ENCODE data around the gene MAPKAPK2. TPM values are rescaled to one million over a fixed set of nuclear protein-coding genes. Genes with fewer than 3 reads are reported as not detected.

Gene MAPKAPK2
- polyA plus RNA-seq, 1 of the 3 experiments (the other 2 are of a cell fraction): 46.8 TPM

- Histone ChIP-seq H4K20me1 (ENCODE audit: insufficient read depth) (no peaks in the 10 kb centered on the region), H3K27me3 (ENCODE audit: insufficient read depth) (no peaks in the 10 kb centered on the region), H3K36me3 (replicated peaks in 1 of 2; ENCODE audit: control insufficient read depth in 1 of 2, insufficient read depth in 2 of 2, low read length in 1 of 2) (no peaks in the 10 kb centered on the region), H3K27ac (ENCODE audit: low read depth in 2 of 2, low read length in 1 of 2) (no peak overlapping the region), H3K9ac (no peak overlapping the region), H3K4me1 (ENCODE audit: control insufficient read depth in 1 of 2, insufficient read depth in 2 of 2, low read depth in 1 of 2, low read length in 1 of 2) (no peaks in the 10 kb centered on the region), H3K9me3 (no peaks in the 10 kb centered on the region), H3F3A (replicated peaks; ENCODE audit: insufficient read depth) (no peaks in the 10 kb centered on the region), H3K4me2 (no peak overlapping the region), H3K4me3 (ENCODE audit: low read depth in 2 of 2, low read length in 1 of 2) (no peak overlapping the region), H3K9me2 (no peaks in the 10 kb centered on the region), H3K79me2 (ENCODE audit: insufficient read depth) (no peaks in the 10 kb centered on the region), H2AFZ (ENCODE audit: low read depth) (no peak overlapping the region)
- ChIA-PET POLR2A (no interaction called here), CTCF (no interaction called here)
- DNase-seq: no peak
- 31% methylated on average over 1 of the region's 1 CpG for WGBS (ENCODE audit: low lambda C conversion rate)
- no peak for TF ChIP-seq SIN3A (IDR thresholded peaks at IDR 0.05; ENCODE audit: borderline replicate concordance, low read depth, low read length)
- TF ChIP-seq EZH2phosphoT487 (IDR thresholded peaks at IDR 0.05; ENCODE audit: borderline replicate concordance, low read depth): no peak
- TF ChIP-seq RAD21 (IDR thresholded peaks at IDR 0.05; ENCODE audit: low read length): no peak
- TF ChIP-seq MXI1 (IDR thresholded peaks at IDR 0.05; ENCODE audit: low read depth, low read length): no peak
- TF ChIP-seq SMC3 (IDR thresholded peaks at IDR 0.05; ENCODE audit: low read depth, low read length): no peak
- TF ChIP-seq CHD2 (IDR thresholded peaks at IDR 0.05; ENCODE audit: low read length, partially characterized antibody): no peak
- TF ChIP-seq FOXJ3 (CRISPR knock-in tag; IDR thresholded peaks at IDR 0.05): no peak
- no peak for TF ChIP-seq USF2 (IDR thresholded peaks at IDR 0.05; ENCODE audit: borderline replicate concordance, low read depth, low read length)
- TF ChIP-seq TEAD4 (IDR thresholded peaks at IDR 0.05; ENCODE audit: borderline replicate concordance, insufficient read depth): no peak
- TF ChIP-seq REST (IDR thresholded peaks at IDR 0.05; ENCODE audit: low read depth, low read length): no peak
- TF ChIP-seq EP300 (IDR thresholded peaks at IDR 0.05; ENCODE audit: borderline replicate concordance in 1 of 2, low read depth in 1 of 2, low read length in 1 of 2): no peak
- no peak for TF ChIP-seq GATA2 (CRISPR knock-in tag; IDR thresholded peaks at IDR 0.05)
- no peak for TF ChIP-seq IRF3 (IDR thresholded peaks at IDR 0.05; ENCODE audit: low read depth, low read length)
Observed at GRCh38 chr1:206754011-206754410, 69.3 kb downstream of the MAPKAPK2 start.

Data from SK-N-SH (cell line).